Endothelial cell of umbilical vein (primary cell): ENCODE measurements around the gene CTNS. TPM values are rescaled to one million over a fixed set of nuclear protein-coding genes. Genes with fewer than 3 reads are reported as not detected.

Experiments
- BruUV-seq: library from RNA; stranded (reverse); fragments of 400-500 nt; replicated peaks from 2 replicates; lab custom pipeline; 2021; lab: Mats Ljungman, UMichigan
- CTCF ChIA-PET: fragments of 300-600, 350-600 bp; sonication (Branson Sonifier 250); formaldehyde crosslinking; loops from one replicate; lab custom pipeline; 2021; ENCODE audit warnings: antibody characterized with exemption, inconsistent platforms; lab: Charles Lee
- POLR2A ChIA-PET: fragments of 300-600, 350-600 bp; sonication (Branson Sonifier 250); formaldehyde crosslinking; loops from one replicate; lab custom pipeline; 2021; ENCODE audit warnings: antibody characterized with exemption, inconsistent platforms; lab: Charles Lee
- DNase-seq: peaks from one replicate; pipeline ENCODE4 v3.0.0-alpha.2; 2011; ENCODE audit warnings: low read depth, low spot score
- FAIRE-seq: peaks from 2 replicates; lab custom pipeline; 2011; peaks lifted over from hg19 to GRCh38; lab: Jason Lieb, UNC
- H2AFZ ChIP-seq: 2 replicates; pipeline ENCODE4 v1.6.0; 2012; ENCODE audit warnings: low read depth, low read length, control low read depth, inconsistent platforms
- H3K27ac ChIP-seq: 2 replicates; pipeline ENCODE4 v1.5.1; 2011; ENCODE audit warnings: low read depth, mild to moderate bottlenecking, control low read depth, low read length, moderate library complexity; ENCODE audit not compliant: insufficient read depth
- H3K27me3 ChIP-seq, 2 experiments: 2 replicates each; pipeline versions ENCODE4 v1.6.0 to v1.6.1; 2011; ENCODE audit warnings: low read length in 2 of 2, mixed read lengths in 1 of 2; ENCODE audit not compliant: control insufficient read depth in 2 of 2, insufficient read depth in 2 of 2
- H3K36me3 ChIP-seq, 2 experiments: 2 replicates in 1 of 2; 3 replicates in 1 of 2; pipeline ENCODE4 v1.5.1; 2011; ENCODE audit warnings: low read length in 2 of 2, mild to moderate bottlenecking in 1 of 2, moderate library complexity in 1 of 2; ENCODE audit not compliant: control insufficient read depth in 2 of 2, insufficient read depth in 2 of 2; ENCODE audit errors: extremely low read depth in 1 of 2
- H3K4me1 ChIP-seq: 3 replicates; pipeline ENCODE4 v1.5.1; 2011; ENCODE audit warnings: mild to moderate bottlenecking, low read length; ENCODE audit not compliant: control insufficient read depth, insufficient read depth; ENCODE audit errors: extremely low read depth
- H3K4me2 ChIP-seq: 2 replicates; pipeline ENCODE4 v1.6.1; 2011; ENCODE audit warnings: low read length, control low read depth, mixed read lengths; ENCODE audit not compliant: insufficient read depth
- H3K4me3 ChIP-seq, 3 experiments: fragments of 200-600 bp in 1 of 3; sonication (generic), shearing (Covaris generic) in 1 of 3; replicated peaks in 1 of 3; 2 replicates each; pipeline ENCODE4 v1.5.1; 2011 to 2016; ENCODE audit warnings: control low read depth in 3 of 3, low read length in 3 of 3, mild to moderate bottlenecking in 2 of 3, inconsistent platforms in 1 of 3, low read depth in 1 of 3, moderate library complexity in 1 of 3; ENCODE audit not compliant: insufficient read depth in 1 of 3
- H3K79me2 ChIP-seq: 2 replicates; pipeline ENCODE4 v1.6.0; 2012; ENCODE audit warnings: low read length, inconsistent platforms; ENCODE audit not compliant: control insufficient read depth, insufficient read depth
- H3K9ac ChIP-seq: replicated peaks from 2 replicates; pipeline ENCODE3; 2011; ENCODE audit warnings: low read length, control low read depth; ENCODE audit not compliant: insufficient read depth; ENCODE audit errors: extremely low read depth
- H3K9me1 ChIP-seq: replicated peaks from 3 replicates; pipeline ENCODE4 v1.6.0; 2011; ENCODE audit warnings: mild to moderate bottlenecking, low read length; ENCODE audit not compliant: control insufficient read depth, insufficient read depth; ENCODE audit errors: extremely low read depth
- H3K9me3 ChIP-seq: replicated peaks from 2 replicates; pipeline ENCODE4 v1.5.1; 2012; ENCODE audit warnings: low read length, inconsistent platforms; ENCODE audit not compliant: control insufficient read depth, insufficient read depth
- H4K20me1 ChIP-seq: replicated peaks from 2 replicates; pipeline ENCODE3; 2011; ENCODE audit warnings: mild to moderate bottlenecking, low read length; ENCODE audit not compliant: control insufficient read depth, insufficient read depth; ENCODE audit errors: extremely low read depth
- CTCF ChIP-seq, 2 donors: IDR thresholded peaks; 1 replicate in 1 of 2; 2 replicates in 1 of 2; pipeline ENCODE4 v1.5.1; 2011; ENCODE audit warnings: low read length in 2 of 2, mild to moderate bottlenecking in 2 of 2, moderate library complexity in 2 of 2, control low read depth in 1 of 2, inconsistent platforms in 1 of 2, low read depth in 1 of 2; ENCODE audit not compliant: insufficient read depth in 1 of 2; ENCODE audit errors: extremely low read depth in 1 of 2
- EZH2 ChIP-seq: IDR thresholded peaks from 2 replicates; pipeline ENCODE4 v1.6.1; 2012; ENCODE audit warnings: borderline replicate concordance, low read depth, mild to moderate bottlenecking, moderate library complexity, low read length, inconsistent platforms; ENCODE audit not compliant: severe bottlenecking
- FOS ChIP-seq: IDR thresholded peaks from 2 replicates; pipeline ENCODE4 v1.6.1; 2011; ENCODE audit warnings: mild to moderate bottlenecking, low read length, moderate library complexity, borderline replicate concordance; ENCODE audit not compliant: insufficient read depth
- GATA2 ChIP-seq: IDR thresholded peaks from 2 replicates; pipeline ENCODE4 v1.7.0; 2011; ENCODE audit warnings: low read depth, mild to moderate bottlenecking, moderate library complexity, mixed read lengths, low read length; ENCODE audit not compliant: insufficient read length, insufficient read depth
- JUN ChIP-seq: IDR thresholded peaks from 2 replicates; pipeline ENCODE4 v1.6.1; 2011; ENCODE audit warnings: borderline replicate concordance, low read depth; ENCODE audit not compliant: insufficient read length, insufficient read depth
- MAX ChIP-seq: IDR thresholded peaks from 2 replicates; pipeline ENCODE4 v1.6.1; 2011; ENCODE audit not compliant: insufficient read depth, insufficient read length
- MYC ChIP-seq: IDR thresholded peaks from one replicate; pipeline ENCODE4 v1.6.1; 2011; ENCODE audit warnings: mild to moderate bottlenecking, low read depth, low read length
- POLR2A ChIP-seq: IDR thresholded peaks from 2 replicates; pipeline ENCODE4 v1.6.1; 2012; ENCODE audit warnings: low read depth, mild to moderate bottlenecking, control low read depth, low read length
- dilution Hi-C: fragments of 300-500 bp; cut with MboI; formaldehyde crosslinking; loops from one replicate; pipeline ENCODE4 v1.15.0; 2019; ENCODE audit warnings: low sequenced_read_pairs; ENCODE audit not compliant: extremely low pct_ligation_motif_present
- intact Hi-C: fragments of 100-400 bp; cut with micrococcal nuclease; formaldehyde crosslinking; loops from one replicate; pipeline ENCODE4 v1.10.0; 2022
- polyA plus RNA-seq, 4 experiments: library from polyadenylated mRNA; depleted of rRNA in 3 of 4; stranded (reverse) in 3 of 4; unstranded in 1 of 4; fragments of >200 nt; gene quantifications; 2 replicates each; pipeline versions ENCODE4 v1.2.1 to v1.2.3, GENCODE V29; 2011 to 2012; ENCODE audit warnings: missing spikeins in 1 of 4
- total RNA-seq: library from RNA; stranded (reverse); gene quantifications from 2 replicates; pipeline ENCODE4 v1.2.3, GENCODE V29; 2021

Gene CTNS
- total and polyA plus RNA-seq, 2 donors (not counting 3 experiments of a cell fraction or from before 2014, with no cell fraction given) = 17.9 to 25.9 TPM

DNA sequence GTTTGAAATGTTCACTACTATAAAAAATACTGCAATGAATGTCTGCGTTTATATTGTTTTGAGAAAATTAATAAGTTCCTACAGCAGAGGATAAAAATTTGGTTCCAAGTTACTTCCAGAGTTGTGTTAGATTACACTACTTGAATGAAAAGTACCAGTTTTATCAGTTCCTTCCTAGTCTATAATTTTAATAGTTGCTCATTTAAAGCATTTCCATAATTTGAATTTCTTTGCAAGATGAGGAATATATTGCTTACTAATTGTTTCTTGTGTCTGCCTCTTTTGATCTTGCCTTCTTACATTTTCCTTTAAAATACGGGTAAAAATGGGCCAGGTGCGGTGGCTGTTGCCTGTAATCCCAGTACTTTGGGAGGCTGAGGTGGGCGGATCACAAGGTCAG lies 36.0 kb downstream of the CTNS start:
- Histone ChIP-seq H3K36me3 (no peaks in the 10 kb centered on the region), H3K4me1 (peaks cover 9% of the 10 kb centered on the region), H3K9ac (no peak overlapping the region), H3K27ac (no peak overlapping the region), H4K20me1 (peaks cover 3% of the 10 kb centered on the region), H3K4me2 (no peak overlapping the region), H3K9me3 (no peaks in the 10 kb centered on the region), H3K27me3 (peaks cover 0 to 1% of the 10 kb centered on the region in 2 experiments), H3K79me2 (peaks cover 22% of the 10 kb centered on the region), H3K9me1 (no peaks in the 10 kb centered on the region), H2AFZ (no peak overlapping the region), H3K4me3 (no peak overlapping the region)
- no TSS peak for BruUV-seq
- FAIRE-seq (no peak), DNase-seq (no peak)
- dilution Hi-C loops (no loop called here), intact Hi-C loops (no loop called here)
- ChIA-PET CTCF (interaction anchor here (1.3 to 1.9 kb wide), 2 partner anchors 10 kb away, joined by 7 to 11 read pairs; no protein-coding TSS in a partner anchor), POLR2A (no interaction called here)
- TF ChIP-seq JUN (no peak), MAX (no peak), POLR2A (no peak), MYC (no peak), GATA2 (no peak), EZH2 (no peak), FOS (no peak), CTCF (IDR thresholded peaks at IDR 0.05; ENCODE audit: extremely low read depth in 1 of 2, insufficient read depth in 1 of 2, low read depth in 1 of 2, low read length in 2 of 2) (no peak)
